H1 (cell line): ENCODE results near the gene ATP2B3. TPM values are rescaled to one million over a fixed set of nuclear protein-coding genes. Genes with fewer than 3 reads are reported as not detected.

ENCODE experiments used
- CTCF ChIA-PET: fragments of 300-600 bp; sonication (Branson Sonifier 250); formaldehyde crosslinking; loops from one replicate; lab custom pipeline; 2021; ENCODE audit not compliant: partially characterized antibody; lab: Charles Lee
- POLR2A ChIA-PET: fragments of 300-600 bp; sonication (Branson Sonifier 250); formaldehyde crosslinking; loops from one replicate; lab custom pipeline; 2021; ENCODE audit warnings: inconsistent platforms; ENCODE audit not compliant: partially characterized antibody; lab: Charles Lee
- DNase-seq, 2 experiments: peaks; one replicate each; pipeline versions ENCODE4 v3.0.0 to v3.0.0-alpha.2; 2010 to 2022; ENCODE audit warnings: low spot score in 2 of 2, low read depth in 1 of 2, mixed read lengths in 1 of 2
- FAIRE-seq: peaks from 2 replicates; lab custom pipeline; 2011; peaks lifted over from hg19 to GRCh38; lab: Jason Lieb, UNC
- H2AFZ ChIP-seq: 2 replicates; pipeline ENCODE4 v1.8.1; 2012; ENCODE audit warnings: low read length, inconsistent platforms
- H2AK5ac ChIP-seq: 2 replicates; pipeline ENCODE4 v1.6.1; 2013; ENCODE audit warnings: low read depth, low read length
- H2BK120ac ChIP-seq: replicated peaks from 2 replicates; pipeline ENCODE3; 2013; ENCODE audit warnings: low read depth, low read length, inconsistent platforms
- H2BK12ac ChIP-seq: 2 replicates; pipeline ENCODE4 v1.6.1; 2013; ENCODE audit warnings: low read depth, low read length
- H2BK15ac ChIP-seq: 2 replicates; pipeline ENCODE4 v1.6.1; 2013; ENCODE audit warnings: low read length
- H2BK20ac ChIP-seq: 2 replicates; pipeline ENCODE4 v1.6.1; 2013; ENCODE audit warnings: low read length
- H2BK5ac ChIP-seq: 2 replicates; pipeline ENCODE4 v1.6.1; 2013; ENCODE audit warnings: low read depth, low read length
- H3K14ac ChIP-seq: 2 replicates; pipeline ENCODE4 v1.6.1; 2013; ENCODE audit warnings: inconsistent platforms; ENCODE audit not compliant: insufficient read length
- H3K18ac ChIP-seq: 2 replicates; pipeline ENCODE4 v1.6.1; 2013; ENCODE audit warnings: low read length; ENCODE audit errors: extremely low read depth
- H3K23ac ChIP-seq: 2 replicates; pipeline ENCODE4 v1.6.1; 2013; ENCODE audit warnings: inconsistent platforms; ENCODE audit not compliant: insufficient read length
- H3K23me2 ChIP-seq: 2 replicates; pipeline ENCODE4 v1.6.1; 2013; ENCODE audit warnings: low read depth, low read length
- H3K27ac ChIP-seq: 2 replicates; pipeline ENCODE4 v1.6.1; 2011; ENCODE audit warnings: low read depth, low read length, inconsistent platforms
- H3K27me3 ChIP-seq, 4 experiments: replicated peaks in 1 of 4; 1 replicate in 1 of 4; 2 replicates in 3 of 4; pipeline versions ENCODE4 v1.6.1 to v1.8.1; 2011 to 2013; ENCODE audit warnings: low read length in 3 of 4, mild to moderate bottlenecking in 3 of 4, inconsistent platforms in 2 of 4, mixed read lengths in 2 of 4, moderate library complexity in 1 of 4; ENCODE audit not compliant: control insufficient read depth in 3 of 4, insufficient read depth in 3 of 4; ENCODE audit errors: extremely low read depth in 1 of 4
- H3K36me3 ChIP-seq, 4 experiments: 2 replicates each; pipeline versions ENCODE4 v1.6.1 to v1.8.1; 2011 to 2013; ENCODE audit warnings: mild to moderate bottlenecking in 4 of 4, low read length in 3 of 4, moderate library complexity in 2 of 4, control low read depth in 1 of 4, inconsistent platforms in 1 of 4; ENCODE audit not compliant: insufficient read depth in 4 of 4, control insufficient read depth in 2 of 4
- H3K4ac ChIP-seq: replicated peaks from 2 replicates; pipeline ENCODE3; 2013; ENCODE audit warnings: low read length, low read depth, mixed read lengths, inconsistent platforms; ENCODE audit not compliant: insufficient read length
- H3K4me1 ChIP-seq, 4 experiments: replicated peaks in 1 of 4; 1 replicate in 1 of 4; 2 replicates in 3 of 4; pipeline versions ENCODE4 v1.6.1 to v1.8.1; 2011 to 2013; ENCODE audit warnings: low read length in 3 of 4, inconsistent platforms in 2 of 4, mixed read lengths in 1 of 4; ENCODE audit not compliant: insufficient read depth in 4 of 4, control insufficient read depth in 3 of 4
- H3K4me2 ChIP-seq, 2 experiments: 2 replicates each; pipeline versions ENCODE4 v1.6.1 to v1.8.1; 2011 to 2013; ENCODE audit warnings: low read depth in 2 of 2, low read length in 2 of 2, control low read depth in 1 of 2, inconsistent platforms in 1 of 2, mild to moderate bottlenecking in 1 of 2; ENCODE audit not compliant: insufficient read depth in 1 of 2
- H3K4me3 ChIP-seq, 4 experiments: fragments of 200-600, 300-600 bp in 1 of 4; sonication (generic), shearing (Covaris generic), sonication (Bioruptor Twin) in 1 of 4; 2 replicates each; pipeline versions ENCODE4 v1.5.1 to v1.8.1; 2011 to 2016; ENCODE audit warnings: low read length in 4 of 4, low read depth in 3 of 4, control low read depth in 2 of 4, inconsistent platforms in 2 of 4, mild to moderate bottlenecking in 2 of 4, mixed read lengths in 1 of 4, moderate library complexity in 1 of 4; ENCODE audit not compliant: insufficient read depth in 2 of 4; ENCODE audit errors: extremely low read depth in 1 of 4
- H3K56ac ChIP-seq: replicated peaks from 2 replicates; pipeline ENCODE3; 2013; ENCODE audit warnings: low read depth, mild to moderate bottlenecking, mixed read lengths, low read length, inconsistent platforms; ENCODE audit not compliant: insufficient read length
- H3K79me1 ChIP-seq: 2 replicates; pipeline ENCODE4 v1.6.1; 2013; ENCODE audit warnings: low read depth, low read length, control low read depth
- H3K79me2 ChIP-seq, 2 experiments: 2 replicates each; pipeline versions ENCODE4 v1.6.1 to v1.8.1; 2012 to 2013; ENCODE audit warnings: low read length in 2 of 2, mild to moderate bottlenecking in 2 of 2, inconsistent platforms in 1 of 2; ENCODE audit not compliant: insufficient read depth in 2 of 2, control insufficient read depth in 1 of 2
- H3K9ac ChIP-seq, 4 experiments: replicated peaks in 1 of 4; 1 replicate in 1 of 4; 2 replicates in 3 of 4; pipeline versions ENCODE4 v1.6.1 to v1.8.1; 2011 to 2013; ENCODE audit warnings: low read depth in 3 of 4, low read length in 3 of 4, control low read depth in 2 of 4, mild to moderate bottlenecking in 2 of 4, moderate library complexity in 2 of 4, inconsistent platforms in 1 of 4; ENCODE audit errors: extremely low read depth in 1 of 4
- H3K9me3 ChIP-seq, 2 experiments: 2 replicates each; pipeline versions ENCODE4 v1.6.1 to v1.8.1; 2012 to 2013; ENCODE audit warnings: mild to moderate bottlenecking in 2 of 2, moderate library complexity in 2 of 2, control low read depth in 1 of 2, inconsistent platforms in 1 of 2, low read depth in 1 of 2, low read length in 1 of 2, mixed read lengths in 1 of 2; ENCODE audit not compliant: insufficient read depth in 2 of 2
- H4K20me1 ChIP-seq, 2 experiments: replicated peaks in 1 of 2; 2 replicates each; pipeline versions ENCODE3 to v1.8.1; 2011 to 2013; ENCODE audit warnings: inconsistent platforms in 2 of 2, low read length in 2 of 2, mild to moderate bottlenecking in 1 of 2; ENCODE audit not compliant: insufficient read depth in 2 of 2, control insufficient read depth in 1 of 2
- H4K5ac ChIP-seq: 2 replicates; pipeline ENCODE4 v1.6.1; 2013; ENCODE audit warnings: low read length, low read depth, mixed read lengths, inconsistent platforms; ENCODE audit not compliant: insufficient read length
- H4K8ac ChIP-seq: 2 replicates; pipeline ENCODE4 v1.8.0; 2013; ENCODE audit warnings: mild to moderate bottlenecking, moderate library complexity, low read length, inconsistent platforms; ENCODE audit not compliant: insufficient read depth; ENCODE audit errors: extremely low read depth
- H4K91ac ChIP-seq: replicated peaks from 2 replicates; pipeline ENCODE3; 2013; ENCODE audit warnings: low read length, mixed read lengths, inconsistent platforms; ENCODE audit not compliant: insufficient read length
- TEAD4 ChIP-seq: IDR thresholded peaks from 2 replicates; pipeline ENCODE4 v1.6.1; 2012; ENCODE audit warnings: low read depth, low read length, inconsistent platforms, mixed read lengths
- WGBS, 2 experiments: shearing (Covaris generic) in 1 of 2; methylation state at CpG; one replicate each; pipeline versions ENCODE4 v1.1.6 to v1.1.7; 2013 to 2015; ENCODE audit warnings: low lambda C conversion rate in 2 of 2, mixed read lengths in 2 of 2, inconsistent platforms in 1 of 2, low coverage in 1 of 2, missing lambda C conversion rate in 1 of 2; ENCODE audit not compliant: insufficient replicate concordance in 2 of 2, insufficient coverage in 1 of 2, insufficient read length in 1 of 2; ENCODE audit errors: extremely low coverage in 1 of 2, missing lambda C conversion rate in 1 of 2; 5-methylcytosine and 5-hydroxymethylcytosine counted together
- polyA plus RNA-seq, 7 experiments: library from polyadenylated mRNA; depleted of rRNA in 3 of 7; stranded (reverse) in 5 of 7; unstranded in 2 of 7; fragments of >200 nt in 5 of 7; fragments of 200-250 nt in 2 of 7; gene quantifications; 1 replicate in 5 of 7; 2 replicates in 1 of 7; 4 replicates in 1 of 7; pipeline versions ENCODE4 v1.2.1 to v1.2.3, GENCODE V29; 2011 to 2013; ENCODE audit warnings: missing spikeins in 2 of 7, mixed read lengths in 2 of 7
- total RNA-seq: library from RNA; stranded (reverse); fragmentation: NEBNext Ultra II Directional; extraction: Animal tissue kit (Norgen Biotek cat#: 25700); gene quantifications from 2 replicates; pipeline ENCODE4 v1.2.1, GENCODE V29; 2021

Gene ATP2B3
- total and polyA plus RNA-seq, 2 of the 8 experiments (the other 6 are each of a cell fraction or from before 2014, with no cell fraction given), result 0.14 to 0.19 TPM

GRCh38 chrX:153526801-153527200, 9.4 kb downstream of the ATP2B3 start:
- Histone ChIP-seq H2AFZ (no peak overlapping the region), H3K4me1 (peaks cover 0 to 6% (median 1%) of the 10 kb centered on the region in 4 experiments; a peak in 2 of 7 replicates), H3K56ac (no peak overlapping the region), H2AK5ac (no peak overlapping the region), H3K27me3 (no peaks in the 10 kb centered on the region; a peak in 1 of 7 replicates), H3K79me1 (no peaks in the 10 kb centered on the region), H3K4ac (no peak overlapping the region), H3K9me3 (no peaks in the 10 kb centered on the region), H4K5ac (no peak overlapping the region), H3K79me2 (no peaks in the 10 kb centered on the region), H3K4me3 (no peak overlapping the region), H2BK20ac (no peak overlapping the region), H3K23me2 (no peaks in the 10 kb centered on the region), H3K4me2 (no peak overlapping the region), H4K8ac (no peak overlapping the region), H3K14ac (no peak overlapping the region), H2BK12ac (no peak overlapping the region), H3K27ac (no peak overlapping the region), H2BK15ac (no peak overlapping the region), H2BK5ac (no peak overlapping the region), H3K9ac (no peak overlapping the region), H4K20me1 (no peaks in the 10 kb centered on the region), H3K23ac (no peak overlapping the region), H3K36me3 (no peaks in the 10 kb centered on the region), H4K91ac (no peak overlapping the region), H3K18ac (no peak overlapping the region), H2BK120ac (no peak overlapping the region)
- DNase-seq (no peak), FAIRE-seq (no peak)
- ChIA-PET POLR2A (interaction anchor here (2.0 kb wide), 1 partner anchor 10 kb away, joined by 5 read pairs; the partner anchor contains the start of gene ATP2B3), CTCF (interaction anchor here (1.6 kb wide), 1 partner anchor 48 kb away, joined by 4 read pairs; no protein-coding TSS in a partner anchor)
- no peak for TF ChIP-seq TEAD4
- 100% methylated on average over 2 of the region's 10 CpGs; no CpG with 5 or more reads in 1 of the 2 experiments for WGBS, 2 experiments
